K562 (cell line): ENCODE results near the gene C18orf32.

Experiments
- CTCF ChIP-seq, 3 experiments: IDR thresholded peaks in 2 of 3; conservative IDR thresholded peaks in 1 of 3; 2 replicates each; pipeline ENCODE4 v1.5.1; 2011 to 2012; ENCODE audit warnings: low read length in 3 of 3, mild to moderate bottlenecking in 3 of 3, control low read depth in 2 of 3, improper control_type of control experiment in 1 of 3, inconsistent platforms in 1 of 3, low read depth in 1 of 3, mixed read lengths in 1 of 3, moderate library complexity in 1 of 3; ENCODE audit not compliant: insufficient read depth in 2 of 3
- FOXA1 ChIP-seq: fragments of 450-650 bp; IDR thresholded peaks from 2 replicates; pipeline ENCODE4 v1.6.1; 2016; ENCODE audit warnings: mild to moderate bottlenecking, borderline replicate concordance
- HCFC1 ChIP-seq: IDR thresholded peaks from 2 replicates; pipeline ENCODE4 v1.6.1; 2012; ENCODE audit warnings: low read depth, low read length, improper control_type of control experiment
- IRF2 ChIP-seq: sonication (generic); formaldehyde crosslinking; IDR thresholded peaks from 2 replicates; pipeline ENCODE4 v1.8.1; 2022; ENCODE audit warnings: mild to moderate bottlenecking, missing genetic modification reagents
- PHF8 ChIP-seq: fragments of 200-600 bp; sonication (generic); IDR thresholded peaks from 2 replicates; pipeline ENCODE4 v1.6.1; 2012; ENCODE audit warnings: mixed run types, mild to moderate bottlenecking, inconsistent platforms, low read length, moderate library complexity, borderline replicate concordance
- POLR2AphosphoS5 ChIP-seq: IDR thresholded peaks from 2 replicates; pipeline ENCODE4 v1.6.1; 2011; ENCODE audit warnings: mild to moderate bottlenecking, low read depth, low read length, moderate library complexity; ENCODE audit not compliant: control insufficient read depth, insufficient read depth
- TEAD4 ChIP-seq, 2 experiments: sonication (generic) in 1 of 2; formaldehyde crosslinking in 1 of 2; IDR thresholded peaks; 2 replicates each; pipeline versions ENCODE4 v1.6.1 to v1.8.0; 2012 to 2022; ENCODE audit warnings: borderline replicate concordance in 1 of 2, inconsistent platforms in 1 of 2, low read length in 1 of 2, mild to moderate bottlenecking in 1 of 2, missing genetic modification reagents in 1 of 2
- ZNF395 ChIP-seq: fragments of 200-800 bp; sonication (Bioruptor generic); IDR thresholded peaks from 2 replicates; pipeline ENCODE4 v1.6.1; 2017; ENCODE audit warnings: missing genetic modification characterization, missing compliant biosample characterization

- TF ChIP-seq TEAD4 (IDR thresholded peaks at IDR 0.05; ENCODE audit: low read length), result no peak
- TF ChIP-seq TEAD4 (CRISPR knock-in tag; IDR thresholded peaks at IDR 0.05; ENCODE audit: borderline replicate concordance), result no peak
- no peak for TF ChIP-seq ZNF395 (CRISPR knock-in tag)
- no peak for TF ChIP-seq PHF8
- TF ChIP-seq FOXA1, result no peak
- no peak for TF ChIP-seq POLR2AphosphoS5
- no peak for TF ChIP-seq HCFC1
- TF ChIP-seq CTCF (IDR thresholded peaks at IDR 0.05 in 2 of 3, conservative IDR thresholded peaks at IDR 0.05 in 1 of 3; ENCODE audit: insufficient read depth in 2 of 3, low read depth in 1 of 3, low read length in 3 of 3), result no peak
- TF ChIP-seq IRF2 (CRISPR knock-in tag), result no peak
Measured at GRCh38 chr18:49521216-49521835, 34.3 kb upstream of the C18orf32 start.
